GM21529 (cell line): ENCODE measurements around the gene ZNF335.
"Not testable (repeated sequence)": the region's sequence is repeated elsewhere in the genome, so short reads cannot be mapped to it uniquely, and the experiment has no call there.

Experiments
- ATAC-seq: cut with Tn5 transposase; IDR thresholded peaks from one replicate; pipeline ENCODE4 v1.9.1; 2021; ENCODE audit not compliant: unreplicated experiment

Gene ZNF335

GRCh38 chr20:46001498-46001897, 29.5 kb upstream of the ZNF335 start:
- no peak for ATAC-seq

DNA sequence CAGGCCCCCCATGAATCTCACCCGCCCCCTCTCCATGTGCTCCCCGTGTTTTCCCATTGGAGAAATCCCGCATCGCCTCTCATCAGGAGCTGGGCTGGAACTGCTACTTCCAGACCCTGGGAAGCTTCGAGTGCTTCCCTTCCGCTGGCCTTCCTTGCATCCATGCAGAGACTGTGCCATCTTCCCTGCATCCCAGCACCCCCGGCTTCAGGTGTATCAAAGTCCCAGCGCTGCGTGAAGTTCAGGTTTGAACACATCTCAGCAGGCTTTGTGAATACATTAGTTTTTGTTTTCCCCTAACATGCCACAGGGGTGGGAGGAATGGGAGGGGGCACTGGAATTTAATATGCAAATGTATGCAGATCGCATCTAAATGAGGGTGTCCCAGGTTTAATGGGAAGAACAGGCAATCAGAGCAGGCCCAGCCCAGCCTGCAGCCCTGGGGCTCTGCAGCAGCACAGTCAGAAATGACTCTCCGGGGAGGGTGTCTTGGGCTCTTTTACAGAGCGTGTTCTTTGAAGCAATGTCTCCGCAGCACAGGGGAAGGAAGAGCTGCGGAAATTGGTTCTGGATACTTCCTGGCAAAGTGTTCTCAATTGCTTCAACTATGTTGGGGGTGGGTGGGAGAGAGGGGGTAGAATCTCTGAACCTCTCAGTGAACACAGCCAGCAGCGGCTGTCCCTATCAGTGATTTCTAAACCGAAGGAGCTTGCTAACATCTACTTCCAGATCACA, 28.4 kb upstream of the ZNF335 start:
- ATAC-seq = no peak

- no peak for ATAC-seq
These were observed 27.7 kb upstream of the ZNF335 start for GRCh38 chr20:45999557-46000261.

- no peak for ATAC-seq
These were observed 26.8 kb upstream of the ZNF335 start for GRCh38 chr20:45998761-45999160.

DNA sequence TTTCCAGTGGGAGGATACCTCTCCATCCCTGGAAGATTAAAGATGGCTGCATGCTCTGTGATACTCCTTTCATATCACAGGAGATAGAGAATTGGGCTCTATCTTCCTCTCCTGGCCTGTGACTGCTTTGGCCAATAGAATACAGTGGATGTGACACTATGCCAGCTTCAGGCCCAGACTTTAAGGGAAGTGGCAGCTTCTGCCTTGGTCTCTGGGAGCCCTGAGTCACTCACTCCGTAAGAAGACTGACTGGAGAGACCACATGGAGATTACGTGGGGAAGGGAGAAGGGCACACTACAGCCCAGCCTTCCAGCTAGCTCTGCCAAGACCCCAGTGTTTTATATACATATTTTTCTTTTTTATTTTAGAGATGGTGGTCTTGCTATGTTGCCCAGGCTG, 26.3 kb upstream of the ZNF335 start:
- ATAC-seq = no peak

GRCh38 chr20:45997187-45997586, 25.2 kb upstream of the ZNF335 start:
- ATAC-seq = no peak

- not testable (repeated sequence) for ATAC-seq
These were observed 23.6 kb upstream of the ZNF335 start for GRCh38 chr20:45995495-45996097.

- no peak for ATAC-seq
These were observed 22.9 kb upstream of the ZNF335 start for GRCh38 chr20:45994761-45995493.

- no peak for ATAC-seq
These were observed 21.4 kb upstream of the ZNF335 start for GRCh38 chr20:45993197-45993951.

GRCh38 chr20:45991616-45992015, 19.6 kb upstream of the ZNF335 start:
- no peak for ATAC-seq

- ATAC-seq = not testable (repeated sequence)
These were observed 16.8 kb upstream of the ZNF335 start for GRCh38 chr20:45988830-45989229.

- ATAC-seq = peak; percentile 63
These were observed 15.2 kb upstream of the ZNF335 start for GRCh38 chr20:45987108-45987780.

- ATAC-seq = no peak
These were observed 13.6 kb upstream of the ZNF335 start for GRCh38 chr20:45985573-45985972.

DNA sequence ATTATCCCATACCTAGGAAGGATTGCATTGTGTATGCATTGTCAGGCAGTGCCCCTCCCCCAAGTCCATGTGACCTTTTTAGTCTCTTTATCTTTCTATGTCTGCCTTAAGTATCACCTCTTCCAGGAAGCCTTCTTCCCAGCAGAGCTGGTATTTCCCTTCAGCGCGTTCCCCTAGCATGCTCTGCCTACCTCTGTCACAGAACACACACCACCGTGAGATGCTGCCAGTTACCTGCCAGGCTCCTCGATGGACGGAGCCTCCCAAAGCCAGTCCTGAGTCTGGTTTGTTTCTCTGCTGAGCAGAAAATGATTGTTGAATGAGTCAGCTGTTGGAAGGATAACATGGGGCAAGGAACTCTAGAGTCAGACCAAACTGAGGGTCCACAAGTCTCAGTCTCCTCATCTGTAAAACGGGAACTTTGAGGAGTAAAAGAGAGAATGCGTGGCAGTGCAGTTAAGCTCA, 11.3 kb upstream of the ZNF335 start:
- no peak for ATAC-seq

DNA sequence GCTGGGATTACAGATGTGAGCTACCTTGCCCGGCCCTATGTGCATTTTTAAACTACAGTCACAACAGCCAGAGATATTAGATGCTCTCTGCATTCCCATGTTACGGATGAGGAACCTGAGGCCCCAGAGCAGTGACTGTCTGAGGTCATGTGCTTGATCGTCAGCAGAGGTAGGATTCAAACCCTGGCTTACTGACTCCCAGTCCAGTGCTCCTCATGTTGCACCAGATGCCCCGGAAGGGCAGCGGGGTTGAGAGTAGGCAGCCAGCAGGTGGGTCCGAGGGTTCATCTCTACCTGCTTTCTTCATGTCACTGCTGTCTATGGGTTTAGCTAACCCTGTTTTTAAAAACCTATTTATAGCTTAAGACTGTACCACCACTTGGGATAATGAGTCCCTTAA, 9.3 kb upstream of the ZNF335 start:
- ATAC-seq = no peak

DNA sequence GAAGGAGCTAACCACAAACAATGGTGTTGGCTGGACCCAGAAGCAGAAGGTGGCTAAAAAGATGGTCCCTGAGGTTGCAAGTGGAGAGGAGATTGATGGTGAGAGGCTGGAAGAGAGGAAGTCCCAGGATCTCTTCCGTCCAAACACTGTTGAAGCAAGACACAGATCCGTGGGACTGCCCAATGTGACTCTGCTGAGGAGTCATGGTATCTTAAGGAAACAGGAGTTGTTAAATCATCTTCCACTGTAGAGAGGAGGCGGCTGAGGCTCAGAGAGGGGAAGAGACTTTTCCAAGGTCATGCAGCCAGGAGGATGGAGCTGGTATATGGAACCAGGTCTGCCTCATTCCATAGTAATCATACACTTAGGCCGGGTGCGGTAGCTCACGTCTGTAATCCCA, 4.1 kb upstream of the ZNF335 start:
- no peak for ATAC-seq

- ATAC-seq = no peak
These were observed 3.7 kb upstream of the ZNF335 start for GRCh38 chr20:45975686-45976085.

DNA sequence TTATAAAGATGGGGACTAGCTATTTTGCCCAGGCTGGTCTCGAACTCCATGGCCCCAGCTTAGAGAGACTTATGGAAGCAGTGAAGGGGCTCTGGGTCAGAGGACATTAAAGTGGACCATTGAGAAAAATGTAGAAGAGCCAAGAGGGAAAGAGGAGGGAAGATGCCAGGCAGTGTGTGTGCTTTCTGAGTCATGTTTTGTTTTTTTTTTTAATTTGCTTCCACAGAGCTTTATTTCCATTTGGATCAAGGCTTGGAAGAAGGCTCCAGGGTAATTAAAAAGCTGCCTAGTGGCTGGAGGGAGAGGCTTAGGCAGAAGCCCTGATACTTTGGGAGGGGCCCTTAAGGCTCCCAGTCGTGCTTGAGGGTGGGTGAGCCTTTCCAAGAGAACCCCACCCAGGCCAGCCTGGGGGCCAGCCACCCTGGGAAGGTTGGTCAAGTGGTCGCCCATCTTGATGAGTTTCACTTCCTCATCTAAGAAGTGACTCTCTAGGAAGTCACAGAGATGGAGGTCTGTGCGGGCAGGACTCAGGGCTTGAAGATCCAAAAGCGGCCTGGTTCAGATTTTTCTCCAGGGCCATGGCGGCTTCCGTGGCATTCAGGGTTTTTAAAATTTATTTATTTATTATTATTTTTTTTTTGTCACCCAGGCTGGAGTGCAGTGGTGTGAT, 3.0 kb upstream of the ZNF335 start:
- no peak for ATAC-seq

DNA sequence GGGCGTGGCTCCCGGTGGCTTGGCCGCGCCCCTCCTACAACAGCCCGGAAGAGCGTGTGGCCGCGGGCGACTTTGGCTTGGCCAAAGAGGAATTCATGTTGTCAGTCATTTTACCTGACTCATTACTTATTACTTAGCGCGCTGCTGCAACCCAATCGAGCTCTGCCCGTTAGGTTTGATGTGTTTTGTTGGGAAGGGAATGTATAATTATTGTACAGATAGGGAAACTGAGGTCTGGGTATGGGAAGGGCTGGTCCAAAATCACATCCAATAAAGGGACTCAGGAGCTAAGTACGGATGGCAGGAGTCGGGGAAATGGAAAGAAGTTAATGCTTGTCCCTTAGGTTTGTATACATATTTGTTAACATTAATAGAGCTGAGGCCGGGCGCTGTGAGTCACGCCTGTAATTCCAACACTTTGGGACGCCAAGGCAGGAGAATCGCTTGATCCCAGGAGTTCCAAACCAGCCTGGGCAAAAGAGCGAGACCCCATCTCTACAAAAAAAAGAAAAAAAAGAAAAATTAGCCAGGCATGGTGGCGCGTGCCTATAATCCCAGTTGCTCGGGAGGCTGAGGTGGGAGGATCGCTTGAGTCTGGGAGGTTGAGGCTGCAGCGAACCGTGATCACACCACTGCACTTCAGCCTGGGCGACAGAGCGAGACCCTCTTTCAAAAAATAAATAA, 639 bp upstream of the ZNF335 start:
- no peak for ATAC-seq
